ENCODE results near the gene FREM2.

FREM2 gene

DNA sequence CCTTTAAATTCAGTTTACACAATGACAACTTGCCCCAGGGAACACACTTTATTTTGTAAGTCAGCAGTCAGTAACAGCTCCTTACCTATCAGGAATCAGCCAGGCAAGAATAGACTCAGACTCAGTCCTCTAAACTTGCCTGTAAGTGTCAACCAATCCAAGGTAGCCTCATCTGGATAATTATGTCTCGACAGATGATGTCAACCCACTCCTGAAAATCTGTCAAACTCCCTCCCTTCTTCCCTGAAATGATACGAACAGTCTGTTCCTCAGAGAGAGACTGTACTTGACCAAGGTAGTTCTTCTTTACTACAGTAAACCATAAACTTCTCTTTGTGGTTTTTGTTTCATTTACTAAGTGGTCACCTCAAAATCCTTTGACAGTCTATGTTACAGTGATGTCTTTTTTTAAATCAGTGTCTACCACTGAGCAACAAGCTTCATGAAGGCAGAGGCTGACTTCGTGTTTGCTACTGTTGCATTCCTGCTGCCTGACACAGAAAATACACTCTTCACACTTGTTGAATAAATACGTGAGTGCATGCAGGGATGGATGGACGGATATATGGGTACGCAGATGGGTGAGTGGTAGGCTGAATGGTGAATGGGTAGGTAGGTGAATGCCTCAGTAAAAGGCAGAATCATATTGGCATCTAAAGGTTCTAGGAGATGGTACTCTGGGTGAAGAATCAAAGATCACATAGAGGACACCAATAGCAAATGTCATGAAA is 17.5 kb upstream of the FREM2 start:
- TF ChIP-seq CTCF (IDR thresholded peaks at IDR 0.05; ENCODE audit: insufficient read depth, low read length, poor library complexity, severe bottlenecking) = no peak
- no peak for TF ChIP-seq EZH2phosphoT487 (conservative IDR thresholded peaks at IDR 0.05; ENCODE audit: low read length)
- no peak overlapping the region for H3K27ac ChIP-seq (ENCODE audit: low read depth, low read length)
- no peak overlapping the region for H3K9ac ChIP-seq (ENCODE audit: low read length)
- H4K20me1 ChIP-seq (ENCODE audit: low read depth, low read length) = no peaks in the 10 kb centered on the region
- no peak overlapping the region for H3K4me3 ChIP-seq (ENCODE audit: insufficient read depth, low read length, poor library complexity, severe bottlenecking)
- H3K9me2 ChIP-seq (replicated peaks; ENCODE audit: insufficient read depth, low read length) = no peaks in the 10 kb centered on the region
- H3K36me3 ChIP-seq (ENCODE audit: low read length) = no peaks in the 10 kb centered on the region
- H3F3A ChIP-seq (ENCODE audit: insufficient read depth) = no peaks in the 10 kb centered on the region
- no peak overlapping the region for H3K4me2 ChIP-seq (ENCODE audit: low read depth, low read length, poor library complexity, severe bottlenecking)
- no peaks in the 10 kb centered on the region for H3K79me2 ChIP-seq (ENCODE audit: insufficient read depth, low read length)
- no peaks in the 10 kb centered on the region for H3K27me3 ChIP-seq (ENCODE audit: low read length)
- no peak overlapping the region for H2AFZ ChIP-seq (ENCODE audit: low read depth, low read length, severe bottlenecking)
- no peaks in the 10 kb centered on the region for H3K9me3 ChIP-seq (ENCODE audit: insufficient read depth, low read length)

GRCh38 chr13:38670627-38671026 is 16.2 kb upstream of the FREM2 start:
- Histone ChIP-seq H3K27ac (ENCODE audit: low read depth, low read length) (no peak overlapping the region), H3K27me3 (ENCODE audit: low read length) (no peaks in the 10 kb centered on the region), H3K9me2 (replicated peaks; ENCODE audit: insufficient read depth, low read length) (no peaks in the 10 kb centered on the region), H3K9ac (ENCODE audit: low read length) (no peak overlapping the region), H4K20me1 (ENCODE audit: low read depth, low read length) (no peaks in the 10 kb centered on the region), H2AFZ (ENCODE audit: low read depth, low read length, severe bottlenecking) (no peak overlapping the region), H3K4me2 (ENCODE audit: low read depth, low read length, poor library complexity, severe bottlenecking) (no peak overlapping the region), H3K79me2 (ENCODE audit: insufficient read depth, low read length) (no peaks in the 10 kb centered on the region), H3F3A (ENCODE audit: insufficient read depth) (no peaks in the 10 kb centered on the region), H3K9me3 (ENCODE audit: insufficient read depth, low read length) (no peaks in the 10 kb centered on the region), H3K36me3 (ENCODE audit: low read length) (no peaks in the 10 kb centered on the region), H3K4me3 (ENCODE audit: insufficient read depth, low read length, poor library complexity, severe bottlenecking) (no peak overlapping the region)
- no peak for TF ChIP-seq EZH2phosphoT487 (conservative IDR thresholded peaks at IDR 0.05; ENCODE audit: low read length)
- no peak for TF ChIP-seq CTCF (IDR thresholded peaks at IDR 0.05; ENCODE audit: insufficient read depth, low read length, poor library complexity, severe bottlenecking)

- Histone ChIP-seq H3K9me2 (replicated peaks; ENCODE audit: insufficient read depth, low read length) (no peaks in the 10 kb centered on the region), H3K27ac (ENCODE audit: low read depth, low read length) (no peak overlapping the region), H3K9ac (ENCODE audit: low read length) (no peak overlapping the region), H3K27me3 (ENCODE audit: low read length) (no peaks in the 10 kb centered on the region), H3K4me3 (ENCODE audit: insufficient read depth, low read length, poor library complexity, severe bottlenecking) (no peak overlapping the region), H4K20me1 (ENCODE audit: low read depth, low read length) (no peaks in the 10 kb centered on the region), H3K36me3 (ENCODE audit: low read length) (no peaks in the 10 kb centered on the region), H2AFZ (ENCODE audit: low read depth, low read length, severe bottlenecking) (no peak overlapping the region), H3F3A (ENCODE audit: insufficient read depth) (no peaks in the 10 kb centered on the region), H3K79me2 (ENCODE audit: insufficient read depth, low read length) (no peaks in the 10 kb centered on the region), H3K4me2 (ENCODE audit: low read depth, low read length, poor library complexity, severe bottlenecking) (no peak overlapping the region), H3K9me3 (ENCODE audit: insufficient read depth, low read length) (no peaks in the 10 kb centered on the region)
- TF ChIP-seq EZH2phosphoT487 (conservative IDR thresholded peaks at IDR 0.05; ENCODE audit: low read length) (no peak), CTCF (IDR thresholded peaks at IDR 0.05; ENCODE audit: insufficient read depth, low read length, poor library complexity, severe bottlenecking) (no peak)
Observed at GRCh38 chr13:38671980-38672379, 14.9 kb upstream of the FREM2 start.
